Midbrain (tissue), 1 donor: ENCODE results near the gene SPEM3.
"Not testable (repeated sequence)": the region's sequence is repeated elsewhere in the genome, so short reads cannot be mapped to it uniquely, and the experiment has no call there.

Experiments used
- DNase-seq: peaks from one replicate; lab custom pipeline; 2025; lab: John Stamatoyannopoulos, UW

The SPEM3 gene

GRCh38 chr17:7471729-7472128 is 43.1 kb downstream of the SPEM3 start:
- DNase-seq, result no peak

- DNase-seq, result not testable (repeated sequence)
Measured at GRCh38 chr17:7474767-7475166, 46.1 kb downstream of the SPEM3 start.

DNA sequence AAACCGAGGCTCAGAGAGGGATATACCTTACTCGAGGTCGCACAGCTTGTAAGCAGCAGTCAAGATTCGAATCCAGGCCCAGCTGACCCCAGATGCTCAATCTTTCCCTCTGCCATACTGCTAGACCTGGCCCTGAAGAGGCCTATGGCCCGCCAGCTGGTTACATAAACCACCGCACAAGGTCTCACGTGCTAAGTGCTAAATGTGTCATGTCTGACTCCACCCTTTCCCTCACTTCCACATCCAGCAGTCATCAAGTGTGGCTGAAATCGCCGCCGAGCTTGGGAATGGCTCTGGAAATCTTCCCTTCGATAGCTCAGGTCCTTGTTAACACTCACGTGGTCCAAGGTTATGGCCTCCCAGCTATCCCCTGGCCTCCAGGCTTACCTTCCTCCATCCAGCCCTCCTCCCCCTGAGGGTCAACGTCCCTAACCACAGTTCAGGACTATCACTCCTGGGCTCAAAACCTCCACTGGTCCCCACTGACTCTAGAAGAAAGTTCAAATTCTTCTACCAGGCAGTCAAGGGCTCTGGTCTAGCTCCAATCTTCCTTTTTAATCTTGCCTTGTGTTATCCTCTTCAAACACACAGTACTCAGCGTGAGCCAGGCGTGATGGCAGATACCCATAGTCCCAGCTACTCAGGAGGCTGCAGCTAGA is 47.2 kb downstream of the SPEM3 start:
- DNase-seq, result no peak

- no peak for DNase-seq
Measured at GRCh38 chr17:7476494-7476893, 47.8 kb downstream of the SPEM3 start.

DNA sequence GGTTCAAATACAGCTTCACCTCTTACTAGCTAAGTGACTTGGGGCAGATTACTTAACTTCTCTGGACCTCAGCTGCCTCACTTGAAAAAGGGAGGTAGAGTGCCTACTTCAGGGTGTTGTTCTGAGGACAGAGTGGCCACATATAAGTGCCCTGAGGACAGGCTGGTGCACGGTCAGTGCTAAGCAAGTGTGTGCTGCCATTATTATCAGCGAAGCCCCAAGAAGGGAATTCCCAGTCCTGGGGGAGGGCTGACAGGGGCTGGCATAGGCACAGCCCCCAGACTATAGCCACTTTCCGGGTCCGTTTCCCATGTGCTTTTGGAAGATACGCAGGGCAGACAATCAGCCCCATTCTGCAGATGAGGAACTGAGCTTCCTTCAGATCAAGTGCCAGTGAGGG is 48.3 kb downstream of the SPEM3 start:
- DNase-seq, result no peak

- peak; percentile 30 for DNase-seq
Measured at GRCh38 chr17:7477392-7478275, 49.0 kb downstream of the SPEM3 start.

DNA sequence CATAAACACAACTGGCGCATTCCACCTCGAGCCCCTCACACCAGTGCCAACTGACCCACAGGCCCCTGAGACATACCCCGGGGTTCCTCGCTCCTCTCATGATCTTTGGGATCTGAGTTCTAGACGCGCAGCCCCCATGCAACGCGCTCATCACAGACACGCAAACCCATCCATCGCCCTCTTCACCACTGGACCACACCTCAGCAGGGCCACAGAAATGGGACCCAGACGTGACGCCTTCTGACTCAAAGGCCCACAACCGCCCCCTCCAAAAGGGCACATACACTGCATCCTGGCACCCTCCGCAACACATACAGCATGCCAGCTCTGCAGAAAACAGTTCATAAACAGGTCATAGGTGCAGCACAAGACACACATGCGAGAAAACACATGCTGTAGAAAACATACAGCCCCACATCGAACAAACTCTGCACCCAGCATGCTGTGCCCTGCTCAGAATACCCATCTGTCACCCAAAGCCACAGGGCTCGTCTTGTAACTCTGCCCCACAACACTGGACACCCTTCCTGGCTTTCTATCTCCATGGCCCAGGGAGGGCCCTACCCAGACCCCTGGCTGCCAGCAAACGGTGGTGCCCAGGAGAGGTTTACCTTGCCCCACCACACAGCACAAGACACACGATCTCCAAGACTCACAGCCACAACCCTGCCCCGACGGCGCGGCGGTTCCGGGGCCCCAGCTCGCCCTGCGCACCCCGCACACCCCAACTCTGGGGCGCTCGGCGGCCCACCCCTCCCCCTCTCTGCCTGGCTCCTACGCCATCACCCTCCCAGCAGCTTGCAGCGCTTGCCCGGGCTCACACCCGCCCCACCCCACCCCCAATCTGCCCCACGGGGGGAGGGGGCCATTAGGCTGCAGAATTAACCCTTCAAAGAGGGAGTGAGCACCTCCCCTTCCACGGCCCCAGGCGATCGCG is 49.9 kb downstream of the SPEM3 start:
- DNase-seq, result peak; percentile 52

DNA sequence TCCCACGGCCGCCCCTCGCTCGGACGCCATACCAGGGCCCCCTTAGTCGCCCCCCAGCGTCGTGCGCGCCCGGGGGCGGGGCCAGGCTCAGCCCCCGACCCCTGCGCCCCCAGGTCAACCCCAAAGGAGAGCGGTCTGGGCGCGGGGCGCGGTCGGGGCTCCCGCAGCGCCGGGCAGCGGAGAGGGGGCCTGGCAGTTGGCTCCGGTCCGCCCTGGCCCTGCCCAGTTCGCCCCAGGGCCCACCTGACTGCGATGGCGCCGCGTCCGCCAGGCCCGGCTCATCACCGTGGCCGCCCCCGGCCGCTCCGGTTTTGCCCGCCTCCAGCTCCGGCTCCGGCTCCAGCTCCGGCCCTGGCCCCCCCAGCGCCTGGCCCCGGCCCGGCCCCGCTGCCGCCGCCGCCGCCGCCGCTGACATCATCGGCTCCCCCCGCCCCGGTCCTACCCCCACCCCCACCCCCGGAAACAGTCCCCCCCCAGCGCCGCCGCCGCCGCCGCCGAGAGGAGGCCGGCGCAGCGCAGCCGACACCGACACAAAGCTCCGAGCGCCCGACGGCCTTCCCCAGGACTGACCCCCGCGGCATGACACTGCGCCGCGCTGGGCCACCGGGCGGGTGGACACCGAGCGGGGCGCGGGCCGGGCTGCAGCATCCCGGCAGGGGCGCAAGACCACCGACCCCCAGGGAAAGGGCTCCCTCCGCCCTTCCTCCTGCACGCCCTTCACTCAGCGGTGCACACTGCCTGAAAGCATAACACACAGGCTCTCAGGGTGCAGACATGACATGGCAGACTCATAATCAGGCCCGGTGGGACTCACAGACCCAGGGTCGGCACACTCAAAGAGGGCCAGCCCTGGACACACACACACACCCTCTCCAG is 50.8 kb downstream of the SPEM3 start, which contains the start of gene ZBTB4:
Gene ZBTB4 (minus strand): TSS at position 419 of the 876 bp plus-strand sequence. CDS start 12,830 bp downstream, outside the sequence.
- DNase-seq, result peak; percentile 47

GRCh38 chr17:7480089-7480384 is 51.4 kb downstream of the SPEM3 start:
- no peak for DNase-seq

DNA sequence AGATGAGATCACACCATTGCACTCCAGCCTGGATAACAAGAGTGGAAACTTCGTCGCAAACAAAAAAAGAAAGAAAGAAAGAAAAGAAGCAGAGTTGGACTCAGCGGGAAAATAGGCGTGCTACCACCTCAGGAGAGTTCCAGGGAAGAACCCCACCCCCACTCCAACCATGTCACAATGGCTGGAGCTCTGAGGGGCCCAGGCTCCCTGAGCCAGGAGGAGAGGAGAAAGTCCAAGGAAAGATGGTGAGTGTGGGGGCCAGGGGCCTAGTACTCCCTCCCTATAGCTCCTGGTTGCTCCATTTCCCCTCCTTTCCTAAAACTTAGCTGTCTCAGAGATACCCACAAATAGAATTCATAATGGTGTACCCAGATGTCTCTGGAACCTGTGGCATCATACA is 52.6 kb downstream of the SPEM3 start, which contains the start of gene SLC35G6:
Gene SLC35G6 (plus strand): TSS at position 172 of the 400 bp plus-strand sequence. CDS start 71 bp downstream, at position 243.
- DNase-seq, result not testable (repeated sequence)

GRCh38 chr17:7481842-7482741 is 53.4 kb downstream of the SPEM3 start:
- not testable (repeated sequence) for DNase-seq
